ENCODE measurements around the gene TBC1D17.

TBC1D17 gene

GRCh38 chr19:49887037-49887664, 9.6 kb downstream of the TBC1D17 start:
- H3K9me3 ChIP-seq (ENCODE audit: severe bottlenecking) = no peaks in the 10 kb centered on the region
- no peak overlapping the region for H3K4me3 ChIP-seq (ENCODE audit: severe bottlenecking)
- no peak for TF ChIP-seq CTCF (IDR thresholded peaks at IDR 0.05; ENCODE audit: poor library complexity, severe bottlenecking)
- H3K27ac ChIP-seq (ENCODE audit: poor library complexity, severe bottlenecking) = no peak overlapping the region
- no peak for ATAC-seq (ENCODE audit: low read depth)
- no peaks in the 10 kb centered on the region for H3K4me1 ChIP-seq (ENCODE audit: insufficient read depth, poor library complexity, severe bottlenecking)
- H3K36me3 ChIP-seq (ENCODE audit: low read depth) = peaks cover 19% of the 10 kb centered on the region
- DNase-seq (ENCODE audit: low spot score) = no peak
- no peaks in the 10 kb centered on the region for H3K27me3 ChIP-seq (ENCODE audit: insufficient read depth, poor library complexity, severe bottlenecking)

GRCh38 chr19:49887665-49888509, 10.4 kb downstream of the TBC1D17 start:
- Histone ChIP-seq H3K36me3 (ENCODE audit: low read depth) (peaks cover 12% of the 10 kb centered on the region), H3K27ac (ENCODE audit: poor library complexity, severe bottlenecking) (no peak overlapping the region), H3K9me3 (ENCODE audit: severe bottlenecking) (no peaks in the 10 kb centered on the region), H3K27me3 (ENCODE audit: insufficient read depth, poor library complexity, severe bottlenecking) (no peaks in the 10 kb centered on the region), H3K4me3 (ENCODE audit: severe bottlenecking) (no peak overlapping the region), H3K4me1 (ENCODE audit: insufficient read depth, poor library complexity, severe bottlenecking) (no peaks in the 10 kb centered on the region)
- TF ChIP-seq CTCF (IDR thresholded peaks at IDR 0.05; ENCODE audit: poor library complexity, severe bottlenecking) = no peak
- DNase-seq (ENCODE audit: low spot score) (no peak), ATAC-seq (ENCODE audit: low read depth) (no peak)

- H3K36me3 ChIP-seq (ENCODE audit: low read depth) = peaks cover 6% of the 10 kb centered on the region
- TF ChIP-seq CTCF (IDR thresholded peaks at IDR 0.05; ENCODE audit: poor library complexity, severe bottlenecking) = no peak
- H3K9me3 ChIP-seq (ENCODE audit: severe bottlenecking) = no peaks in the 10 kb centered on the region
- no peaks in the 10 kb centered on the region for H3K27me3 ChIP-seq (ENCODE audit: insufficient read depth, poor library complexity, severe bottlenecking)
- H3K27ac ChIP-seq (ENCODE audit: poor library complexity, severe bottlenecking) = no peak overlapping the region
- DNase-seq (ENCODE audit: low spot score) (no peak), ATAC-seq (ENCODE audit: low read depth) (no peak)
- H3K4me3 ChIP-seq (ENCODE audit: severe bottlenecking) = no peak overlapping the region
- no peaks in the 10 kb centered on the region for H3K4me1 ChIP-seq (ENCODE audit: insufficient read depth, poor library complexity, severe bottlenecking)
Observed at GRCh38 chr19:49888510-49888824, 11.0 kb downstream of the TBC1D17 start.

- H3K4me1 ChIP-seq (ENCODE audit: insufficient read depth, poor library complexity, severe bottlenecking) = no peaks in the 10 kb centered on the region
- DNase-seq (ENCODE audit: low spot score) = no peak
- H3K9me3 ChIP-seq (ENCODE audit: severe bottlenecking) = no peaks in the 10 kb centered on the region
- no peaks in the 10 kb centered on the region; the same call in 1 of the 2 replicates for H3K36me3 ChIP-seq (ENCODE audit: low read depth)
- H3K27me3 ChIP-seq (ENCODE audit: insufficient read depth, poor library complexity, severe bottlenecking) = no peaks in the 10 kb centered on the region
- no peak for ATAC-seq (ENCODE audit: low read depth)
- no peak for TF ChIP-seq CTCF (IDR thresholded peaks at IDR 0.05; ENCODE audit: poor library complexity, severe bottlenecking)
- H3K4me3 ChIP-seq (ENCODE audit: severe bottlenecking) = no peak overlapping the region
- H3K27ac ChIP-seq (ENCODE audit: poor library complexity, severe bottlenecking) = no peak overlapping the region
Observed at GRCh38 chr19:49889038-49889686, 11.7 kb downstream of the TBC1D17 start.
